K562 (cell line): ENCODE data around the gene NFIB. TPM values are rescaled to one million over a fixed set of nuclear protein-coding genes. Genes with fewer than 3 reads are reported as not detected.

ENCODE experiments used
- COPS2 ChIP-seq: fragments of 450-650 bp; conservative IDR thresholded peaks from 2 replicates; pipeline ENCODE4 v1.6.1; 2016; ENCODE audit warnings: mild to moderate bottlenecking, moderate library complexity
- CUX1 ChIP-seq: fragments of 200-800 bp; sonication (Bioruptor generic); IDR thresholded peaks from 2 replicates; pipeline ENCODE4 v1.6.1; 2016; ENCODE audit warnings: missing genetic modification characterization, missing compliant biosample characterization
- KDM4B ChIP-seq, 2 experiments: fragments of 450-650 bp in 1 of 2; sonication (generic) in 1 of 2; IDR thresholded peaks; 2 replicates each; pipeline ENCODE4 v1.6.1; 2016 to 2017; ENCODE audit warnings: borderline replicate concordance in 2 of 2, antibody characterized with exemption in 1 of 2, low read depth in 1 of 2, mild to moderate bottlenecking in 1 of 2
- MGA ChIP-seq: fragments of 450-650 bp; IDR thresholded peaks from 2 replicates; pipeline ENCODE4 v1.6.1; 2016; ENCODE audit warnings: mild to moderate bottlenecking, moderate library complexity
- PYGO2 ChIP-seq: fragments of 450-650 bp; IDR thresholded peaks from 2 replicates; pipeline ENCODE4 v1.6.1; 2016; ENCODE audit warnings: mild to moderate bottlenecking, missing genetic modification characterization, moderate library complexity, missing compliant biosample characterization
- SLC30A9 ChIP-seq: fragments of 250-450 bp; sonication (Bioruptor Pico); IDR thresholded peaks from 2 replicates; pipeline ENCODE4 v1.8.0; 2022; ENCODE audit warnings: mild to moderate bottlenecking, moderate library complexity
- VEZF1 ChIP-seq: fragments of 200-800 bp; sonication (Bioruptor generic); IDR thresholded peaks from 2 replicates; pipeline ENCODE4 v1.6.1; 2017; ENCODE audit warnings: missing genetic modification characterization, missing compliant biosample characterization
- polyA plus RNA-seq, 8 experiments: library from polyadenylated mRNA; depleted of rRNA in 4 of 8; stranded (reverse) in 5 of 8; unstranded in 3 of 8; fragments of >200 nt; fragmentation: Nextera tagmentation in 2 of 8; fragmentation: Illumina TruSeq in 1 of 8; extraction: Ambion mirVana in 2 of 8; extraction: Trizol in 1 of 8; gene quantifications; 2 replicates each; pipeline versions ENCODE4 v1.2.1 to v1.2.3, GENCODE V29; 2011 to 2014; ENCODE audit warnings: inconsistent platforms in 1 of 8, missing spikeins in 1 of 8
- total RNA-seq, 7 experiments: library from RNA; depleted of rRNA in 6 of 7; stranded (reverse); fragments of >200 nt in 6 of 7; fragmentation: Illumina TruSeq in 2 of 7; extraction: Trizol in 2 of 7; gene quantifications; 2 replicates each; pipeline versions ENCODE4 v1.2.1 to v1.2.3, GENCODE V29; 2011 to 2021; ENCODE audit warnings: low replicate concordance in 1 of 7

NFIB gene
- total and polyA plus RNA-seq, 9 of the 15 experiments (the other 6 are each of a cell fraction or from before 2014, with no cell fraction given) = 1.2 to 3.3 (median 1.9) TPM

- TF ChIP-seq MGA (peak; percentile 47; the same call in 1 of the 2 replicates), KDM4B (IDR thresholded peaks at IDR 0.05; ENCODE audit: borderline replicate concordance in 2 of 2, low read depth in 1 of 2) (no peak), VEZF1 (CRISPR knock-in tag) (0 out of 2 replicates have a peak, but pooled peaks have one; percentile 29), PYGO2 (tag) (no peak), COPS2 (no peak), CUX1 (no peak), SLC30A9 (CRISPR knock-in tag) (no peak)
These were observed 1.3 kb upstream of the NFIB start (continued) for GRCh38 chr9:14314929-14315874.
